Measurements from ENCODE around the gene HOXB4. TPM values are rescaled to one million over a fixed set of nuclear protein-coding genes. Genes with fewer than 3 reads are reported as not detected.
"Not testable (repeated sequence)": the region's sequence is repeated elsewhere in the genome, so short reads cannot be mapped to it uniquely, and the experiment has no call there.

Gene HOXB4
- total and polyA plus RNA-seq, 3 experiments from 2014 or later, result 0.33 to 3.7 (median 3.4) TPM

- Histone ChIP-seq H3K27ac (ENCODE audit: low read depth, low read length) (no peak overlapping the region), H3K4me3 (ENCODE audit: low read length) (no peak overlapping the region), H3K27me3 (ENCODE audit: insufficient read depth, low read length, poor library complexity, severe bottlenecking) (peaks cover 4% of the 10 kb centered on the region), H3K4me1 (ENCODE audit: insufficient read depth, low read length) (peaks cover 3% of the 10 kb centered on the region), H3K36me3 (ENCODE audit: insufficient read depth, low read length) (no peaks in the 10 kb centered on the region), H3K9me3 (ENCODE audit: low read length) (no peaks in the 10 kb centered on the region)
- DNase-seq, result no peak
- peaks cover 0 to 23% (median 0%) of the 10 kb centered on the region in 3 donors for H3K36me3 Mint-ChIP-seq
- H3K9me3 Mint-ChIP-seq, result no peaks in the 10 kb centered on the region
- peaks cover 15 to 38% (median 18%) of the 10 kb centered on the region in 3 donors for H3K4me1 Mint-ChIP-seq
- H3K27me3 Mint-ChIP-seq, result peaks cover 7 to 22% of the 10 kb centered on the region in 2 donors
- POLR2A ChIA-PET, result interaction anchor here (1.2 kb wide), 1 partner anchor 26 kb away, joined by 3 read pairs; no protein-coding TSS in a partner anchor
- CTCF ChIA-PET, result interaction anchor here (1.0 to 2.5 kb wide), 2 partner anchors 20 to 47 kb away, joined by 3 to 8 read pairs; no protein-coding TSS in a partner anchor
- peak overlapping the region in 6 of 7 donors; percentile 8 to 82 (median 44) for H3K4me3 Mint-ChIP-seq
- peak overlapping the region in 6 of 8 donors; percentile 4 to 86 (median 66) for H3K27ac Mint-ChIP-seq
Measured at GRCh38 chr17:48540213-48540612, 37.9 kb downstream of the HOXB4 start.

- Histone ChIP-seq H3K36me3 (ENCODE audit: insufficient read depth, low read length) (no peaks in the 10 kb centered on the region), H3K27ac (ENCODE audit: low read depth, low read length) (no peak overlapping the region), H3K4me1 (ENCODE audit: insufficient read depth, low read length) (no peaks in the 10 kb centered on the region), H3K4me3 (ENCODE audit: low read length) (no peak overlapping the region), H3K9me3 (ENCODE audit: low read length) (no peaks in the 10 kb centered on the region), H3K27me3 (ENCODE audit: insufficient read depth, low read length, poor library complexity, severe bottlenecking) (peaks cover 4% of the 10 kb centered on the region)
- H3K36me3 Mint-ChIP-seq, result peaks cover 0 to 23% (median 0%) of the 10 kb centered on the region in 3 donors
- H3K27ac Mint-ChIP-seq, result no peak overlapping the region
- ChIA-PET CTCF (interaction anchor here (1.0 to 2.5 kb wide), 2 partner anchors 20 to 46 kb away, joined by 3 to 8 read pairs; no protein-coding TSS in a partner anchor), POLR2A (interaction anchor here (1.2 kb wide), 1 partner anchor 25 kb away, joined by 3 read pairs; no protein-coding TSS in a partner anchor)
- peaks cover 14 to 29% (median 17%) of the 10 kb centered on the region in 3 donors for H3K4me1 Mint-ChIP-seq
- DNase-seq, result no peak
- H3K27me3 Mint-ChIP-seq, result peaks cover 7 to 21% of the 10 kb centered on the region in 2 donors
- no peaks in the 10 kb centered on the region for H3K9me3 Mint-ChIP-seq
- H3K4me3 Mint-ChIP-seq, result peak overlapping the region in 1 of 7 donors; percentile 53
Measured at GRCh38 chr17:48539177-48539576, 39.0 kb downstream of the HOXB4 start.

- H3K27ac Mint-ChIP-seq, result peak overlapping the region in 1 of 8 donors; percentile 86
- H3K9me3 Mint-ChIP-seq, result no peaks in the 10 kb centered on the region
- ChIA-PET CTCF (no interaction called here), POLR2A (interaction anchor here (0.9 kb wide), 1 partner anchor 12 kb away, joined by 3 read pairs; no protein-coding TSS in a partner anchor)
- DNase-seq, result no peak
- H3K27me3 ChIP-seq (ENCODE audit: insufficient read depth, low read length, poor library complexity, severe bottlenecking), result no peaks in the 10 kb centered on the region
- no peak overlapping the region for H3K27ac ChIP-seq (ENCODE audit: low read depth, low read length)
- no peak overlapping the region for H3K4me3 ChIP-seq (ENCODE audit: low read length)
- peaks cover 5 to 21% (median 10%) of the 10 kb centered on the region in 3 donors for H3K4me1 Mint-ChIP-seq
- no peaks in the 10 kb centered on the region for H3K36me3 ChIP-seq (ENCODE audit: insufficient read depth, low read length)
- peaks cover 0 to 19% of the 10 kb centered on the region in 2 donors for H3K27me3 Mint-ChIP-seq
- H3K4me1 ChIP-seq (ENCODE audit: insufficient read depth, low read length), result no peaks in the 10 kb centered on the region
- H3K9me3 ChIP-seq (ENCODE audit: low read length), result no peaks in the 10 kb centered on the region
- H3K4me3 Mint-ChIP-seq, result peak overlapping the region in 1 of 7 donors; percentile 32
- peaks cover 0 to 11% (median 0%) of the 10 kb centered on the region in 3 donors for H3K36me3 Mint-ChIP-seq
Measured at GRCh38 chr17:48537316-48537715, 40.8 kb downstream of the HOXB4 start.

- H3K27me3 ChIP-seq (ENCODE audit: insufficient read depth, low read length, poor library complexity, severe bottlenecking); H3K36me3 ChIP-seq (ENCODE audit: insufficient read depth, low read length); H3K27ac Mint-ChIP-seq; H3K27ac ChIP-seq (ENCODE audit: low read depth, low read length); H3K36me3 Mint-ChIP-seq; H3K4me3 Mint-ChIP-seq; H3K9me3 ChIP-seq (ENCODE audit: low read length); POLR2A ChIA-PET; H3K4me1 ChIP-seq (ENCODE audit: insufficient read depth, low read length); DNase-seq; H3K4me3 ChIP-seq (ENCODE audit: low read length); H3K27me3 Mint-ChIP-seq; H3K9me3 Mint-ChIP-seq: not testable (repeated sequence)
- peaks cover 3 to 12% (median 5%) of the 10 kb centered on the region in 3 donors for H3K4me1 Mint-ChIP-seq
- CTCF ChIA-PET, result interaction anchor here (1.1 kb wide), 1 partner anchor 44 kb away, joined by 3 read pairs; no protein-coding TSS in a partner anchor
Measured at GRCh38 chr17:48535793-48536559, 42.2 kb downstream of the HOXB4 start.

GRCh38 chr17:48532261-48532660, 45.9 kb downstream of the HOXB4 start:
- POLR2A ChIA-PET, result interaction anchor here (0.8 kb wide), 1 partner anchor 16 kb away, joined by 3 read pairs; no protein-coding TSS in a partner anchor
- H3K4me3 Mint-ChIP-seq, result no peak overlapping the region
- Histone ChIP-seq H3K27ac (ENCODE audit: low read depth, low read length) (no peak overlapping the region), H3K4me1 (ENCODE audit: insufficient read depth, low read length) (no peaks in the 10 kb centered on the region), H3K4me3 (ENCODE audit: low read length) (no peak overlapping the region), H3K27me3 (ENCODE audit: insufficient read depth, low read length, poor library complexity, severe bottlenecking) (no peaks in the 10 kb centered on the region), H3K36me3 (ENCODE audit: insufficient read depth, low read length) (no peaks in the 10 kb centered on the region), H3K9me3 (ENCODE audit: low read length) (no peaks in the 10 kb centered on the region)
- DNase-seq, result no peak
- no peaks in the 10 kb centered on the region for H3K9me3 Mint-ChIP-seq
- peaks cover 10% of the 10 kb centered on the region in 2 donors for H3K27me3 Mint-ChIP-seq
- H3K4me1 Mint-ChIP-seq, result peaks cover 0 to 2% (median 0%) of the 10 kb centered on the region in 3 donors
- CTCF ChIA-PET, result no interaction called here
- no peak overlapping the region for H3K27ac Mint-ChIP-seq
- no peaks in the 10 kb centered on the region for H3K36me3 Mint-ChIP-seq

GRCh38 chr17:48530887-48531272, 47.3 kb downstream of the HOXB4 start, which contains the start of gene HOXB1:
TSS of gene HOXB1 (minus strand) at chr17:48531011. CDS start at chr17:48530904, 107 bp downstream.
- no peak within 1 kb of the TSS for H3K4me3 ChIP-seq (ENCODE audit: low read length)
- ChIA-PET POLR2A (no interaction called here), CTCF (no interaction called here)
- no peak for DNase-seq
- H3K27ac Mint-ChIP-seq, result peak within 1 kb of the TSS in 1 of 8 donors; percentile 61
- no peaks in the 10 kb centered on the region for H3K4me1 ChIP-seq (ENCODE audit: insufficient read depth, low read length)
- peaks cover 0 to 5% (median 0%) of the 10 kb centered on the region in 3 donors for H3K36me3 Mint-ChIP-seq
- no peaks in the 10 kb centered on the region for H3K9me3 Mint-ChIP-seq
- no peak within 1 kb of the TSS for H3K4me3 Mint-ChIP-seq
- no peaks in the 10 kb centered on the region for H3K9me3 ChIP-seq (ENCODE audit: low read length)
- peaks cover 16 to 19% of the 10 kb centered on the region in 2 donors for H3K27me3 Mint-ChIP-seq
- peaks cover 4% of the 10 kb centered on the region for H3K27me3 ChIP-seq (ENCODE audit: insufficient read depth, low read length, poor library complexity, severe bottlenecking)
- no peak within 1 kb of the TSS for H3K27ac ChIP-seq (ENCODE audit: low read depth, low read length)
- H3K4me1 Mint-ChIP-seq, result peaks cover 4 to 10% (median 4%) of the 10 kb centered on the region in 3 donors
- no peaks in the 10 kb centered on the region for H3K36me3 ChIP-seq (ENCODE audit: insufficient read depth, low read length)

GRCh38 chr17:48530208-48530886, 47.8 kb downstream of the HOXB4 start:
- Mint-ChIP-seq H3K9me3 (no peaks in the 10 kb centered on the region), H3K27me3 (peaks cover 20 to 25% of the 10 kb centered on the region in 2 donors), H3K4me1 (peaks cover 4 to 11% (median 4%) of the 10 kb centered on the region in 3 donors), H3K27ac (no peak overlapping the region), H3K36me3 (peaks cover 0 to 5% (median 0%) of the 10 kb centered on the region in 3 donors), H3K4me3 (no peak overlapping the region)
- Histone ChIP-seq H3K36me3 (ENCODE audit: insufficient read depth, low read length) (no peaks in the 10 kb centered on the region), H3K27ac (ENCODE audit: low read depth, low read length) (no peak overlapping the region), H3K27me3 (ENCODE audit: insufficient read depth, low read length, poor library complexity, severe bottlenecking) (peaks cover 5% of the 10 kb centered on the region), H3K4me3 (ENCODE audit: low read length) (no peak overlapping the region), H3K4me1 (ENCODE audit: insufficient read depth, low read length) (no peaks in the 10 kb centered on the region), H3K9me3 (ENCODE audit: low read length) (no peaks in the 10 kb centered on the region)
- CTCF ChIA-PET, result no interaction called here
- POLR2A ChIA-PET, result no interaction called here
- no peak for DNase-seq

Data from CD8-positive, alpha-beta memory T cell (primary cell).